ENCODE measurements around the gene TIFAB.

Gene TIFAB

GRCh38 chr5:135417083-135417482, 35.1 kb downstream of the TIFAB start:
- no peak for DNase-seq

- no peak for DNase-seq
These were observed 47.1 kb downstream of the TIFAB start for GRCh38 chr5:135405082-135405481.

GRCh38 chr5:135402031-135402430, 50.1 kb downstream of the TIFAB start:
- DNase-seq, result no peak

- peak in 1 of 2 experiments; percentile 19 for DNase-seq
These were observed 51.3 kb downstream of the TIFAB start for GRCh38 chr5:135400866-135401265.

- peak; percentile 47 to 64 for DNase-seq
These were observed 52.2 kb downstream of the TIFAB start for GRCh38 chr5:135399794-135400542.

GRCh38 chr5:135398855-135399793, 53.0 kb downstream of the TIFAB start, which contains the start of gene MACROH2A1:
Gene MACROH2A1, minus strand, starts transcription at chr5:135399231. Its CDS starts 10,138 bp downstream, at chr5:135389093.
- DNase-seq, result peak; percentile 47 to 66

- no peak for DNase-seq
These were observed 53.8 kb downstream of the TIFAB start for GRCh38 chr5:135398160-135398854.

Measured in Kasumi-1 (cell line).